Heart right ventricle (tissue), 16 donors: ENCODE data around the gene SIL1. TPM values are rescaled to one million over a fixed set of nuclear protein-coding genes. Genes with fewer than 3 reads are reported as not detected.
A peak's percentile ranks its signal among the peaks of the same experiment; 100 is the strongest.

Experiments used
- ATAC-seq, 8 donors: fragments of 200-7000 bp; cut with Tn5 transposase; one replicate each; pipeline ENCODE4 v1.9.1; 2020; ENCODE audit warnings: mild to moderate bottlenecking in 8 of 8, moderate library complexity in 8 of 8, moderate number of reproducible peaks in 1 of 8
- DNase-seq, 2 donors: peaks; one replicate each; pipeline ENCODE4 v3.0.0-alpha.2; 2020
- H3K27ac ChIP-seq, 10 donors: fragments of 200-600 bp; sonication (generic) in 2 of 10; one replicate each; pipeline versions ENCODE4 v1.5.0 to v1.8.0; 2020 to 2022; ENCODE audit warnings: mild to moderate bottlenecking in 3 of 10
- H3K27me3 ChIP-seq, 7 donors: fragments of 200-600 bp; one replicate each; pipeline ENCODE4 v1.8.0; 2021 to 2022; ENCODE audit warnings: mild to moderate bottlenecking in 2 of 7
- H3K36me3 ChIP-seq, 9 donors: fragments of 200-600 bp; sonication (generic) in 1 of 9; one replicate each; pipeline versions ENCODE4 v1.5.0 to v1.8.0; 2020 to 2022; ENCODE audit warnings: mild to moderate bottlenecking in 2 of 9
- H3K4me1 ChIP-seq, 9 donors: fragments of 200-600 bp; sonication (generic) in 1 of 9; one replicate each; pipeline versions ENCODE4 v1.5.0 to v1.8.0; 2020 to 2022; ENCODE audit warnings: mild to moderate bottlenecking in 4 of 9
- H3K4me3 ChIP-seq, 10 donors: fragments of 200-600 bp; sonication (generic) in 2 of 10; one replicate each; pipeline versions ENCODE4 v1.5.0 to v1.8.0; 2020 to 2022; ENCODE audit warnings: mild to moderate bottlenecking in 7 of 10, moderate library complexity in 2 of 10
- H3K9me3 ChIP-seq, 11 donors: fragments of 200-600 bp in 10 of 11; sonication (generic) in 2 of 11; one replicate each; pipeline versions ENCODE4 v1.5.0 to v1.8.0; 2013 to 2022; ENCODE audit warnings: mild to moderate bottlenecking in 2 of 11, control low read depth in 1 of 11, moderate library complexity in 1 of 11
- CTCF ChIP-seq, 9 donors: fragments of 200-600 bp; sonication (generic) in 2 of 9; IDR thresholded peaks; one replicate each; pipeline versions ENCODE4 v1.5.0 to v1.8.0; 2021 to 2022; ENCODE audit warnings: antibody characterized with exemption in 9 of 9, mild to moderate bottlenecking in 5 of 9, moderate library complexity in 1 of 9
- WGBS, 2 donors: extraction: QIAGEN DNeasy Blood & Tissue Kit; methylation state at CpG; one replicate each; pipeline ENCODE4 v1.1.7; 2013; ENCODE audit warnings: inconsistent platforms in 1 of 2; 5-methylcytosine and 5-hydroxymethylcytosine counted together
- intact Hi-C, 10 donors: fragments of 100-400 bp; cut with DNase I; formaldehyde crosslinking; loops; one replicate each; pipeline versions ENCODE4 v1.11.1 to v1.14.2; 2022
- long read RNA-seq, 3 donors: library from polyadenylated mRNA; unstranded; transcript quantifications; one replicate each; pipeline ENCODE4 v2.0.0, GENCODE V29; 2020 to 2021
- polyA plus RNA-seq, 2 donors: library from polyadenylated mRNA; stranded (reverse); fragments of 200-250 nt; gene quantifications; one replicate each; pipeline ENCODE4 v1.2.3, GENCODE V29; 2013
- total RNA-seq, 10 donors: library from RNA; stranded (reverse); fragmentation: NEBNext Ultra II Directional in 3 of 10; extraction: Animal tissue kit (Norgen Biotek cat#: 25700) in 3 of 10; gene quantifications; one replicate each; pipeline versions ENCODE4 v1.2.1 to v1.2.4, GENCODE V29; 2021 to 2023
- donor health status: Arrhythmogenic right ventricular cardiomyopathy.
- donor health status: ischemic (EF 13 %, LVEDD 7.1; RV severe dilation, severe dysfunction).
- donor health status: healthy with polysubstance abuse.
- donor health status: DM: no; HTN: yes; CAD: no.
- donor health status: DM: no; HTN: no; CAD: no.
- donor health status: ischemic (EF 25% LVEDD 6.9; RV normal size, moderate dysfunction).
- donor health status: ischemic (EF 25% LVEDD 5.7; RV mildly dilated, moderate dysfunction).
- donor health status: healthy.
- donor health status: DM: yes; HTN: yes; CAD: no.
- donor health status: Ischemic cardiomyopathy.
- donor health status: ischemic (EF 35%, LVEDD 5.7; RV mildly dilated, moderate dysfunction).
- donor health status: nonischemic (EF 11% LVEDD 7.7; RV severe dilation, severe dysfunction).
- donor health status: DM: yes; HTN: yes; CAD: no.
- donor health status: PGD.
- donor health status: ischemic (EF 29% LVEDD 5.4; RV normal size, mild dysfunction).
- donor health status: nonischemic (EF 23%, LVEDD 6.1; RV moderate dilation, normal function).

SIL1 gene
- 10 to 100 TPM; 26.7 to 68.1 (median 43.4) TPM for total RNA-seq
- polyA plus RNA-seq: 10 to 100 TPM; 74.3 to 94.7 TPM
- long read RNA-seq, donor 1, transcript SIL1-202 (10 exons, 1,923 nt): major isoform, 67 of 96 reads
- long read RNA-seq, donor 1, partial matches to known transcripts: 14 of 96 reads
- long read RNA-seq, donor 1, other reads (novel, unspliced or antisense): 13 of 96 reads
- long read RNA-seq, donor 2, transcript SIL1-202 (10 exons, 1,923 nt): major isoform, 74 of 106 reads
- long read RNA-seq, donor 2, partial matches to known transcripts: 8 of 106 reads
- long read RNA-seq, donor 2, other reads (novel, unspliced or antisense): 22 of 106 reads
- long read RNA-seq, donor 3, transcript SIL1-202 (10 exons, 1,923 nt): major isoform, 185 of 253 reads
- long read RNA-seq, donor 3, transcript SIL1-201 (11 exons, 1,895 nt): minor isoform, 15 of 253 reads
- long read RNA-seq, donor 3, partial matches to known transcripts: 12 of 253 reads
- long read RNA-seq, donor 3, other reads (novel, unspliced or antisense): 41 of 253 reads

- DNase-seq: peak; percentile 96 to 99
- TF ChIP-seq CTCF (IDR thresholded peaks at IDR 0.05): peak in 2 of 9 donors; percentile 10 to 18
- Histone ChIP-seq H3K9me3 (no peaks in the 10 kb centered on the region), H3K36me3 (peaks cover 0 to 6% (median 0%) of the 10 kb centered on the region in 9 donors), H3K27me3 (no peaks in the 10 kb centered on the region), H3K4me3 (peak within 1 kb of the TSS; percentile 51 to 90 (median 80)), H3K27ac (peak within 1 kb of the TSS; percentile 42 to 98 (median 95)), H3K4me1 (peaks cover 0 to 34% (median 9%) of the 10 kb centered on the region in 9 donors)
- 1% methylated on average over 52 to 61 of the region's 61 CpGs for WGBS, 2 donors
- ATAC-seq: peak; percentile 99
- intact Hi-C loops: loop anchor here in 2 of 10 donors (5.0 kb wide), 2 partner anchors 56 to 376 kb away; no protein-coding TSS in a partner anchor
Observed at GRCh38 chr5:139197710-139198669, at the start of gene SIL1. TSS of gene SIL1 (minus strand) at chr5:139198368. CDS start at chr5:139127843, 70,525 bp downstream.

GRCh38 chr5:139246394-139246793 lies 48.2 kb upstream of the SIL1 start:
- no peak for TF ChIP-seq CTCF (IDR thresholded peaks at IDR 0.05)
- DNase-seq (no peak), ATAC-seq (peak in 2 of 8 donors; percentile 35 to 37)
- 51% methylated on average over 4 of the region's 4 CpGs for WGBS, 2 donors
- Histone ChIP-seq H3K27me3 (no peaks in the 10 kb centered on the region), H3K27ac (peak overlapping the region in 1 of 10 donors; percentile 36), H3K4me1 (peaks cover 0 to 20% (median 0%) of the 10 kb centered on the region in 9 donors), H3K9me3 (no peaks in the 10 kb centered on the region), H3K36me3 (no peaks in the 10 kb centered on the region), H3K4me3 (no peak overlapping the region)
- intact Hi-C loops: no loop called here

- no peak for DNase-seq
- no peaks in the 10 kb centered on the region for H3K9me3 ChIP-seq
- H3K27ac ChIP-seq: peak overlapping the region in 1 of 10 donors; percentile 36
- H3K4me1 ChIP-seq: peaks cover 0 to 14% (median 0%) of the 10 kb centered on the region in 9 donors
- intact Hi-C loops: no loop called here
- ATAC-seq: no peak
- no peaks in the 10 kb centered on the region for H3K27me3 ChIP-seq
- H3K4me3 ChIP-seq: no peak overlapping the region
- no peaks in the 10 kb centered on the region for H3K36me3 ChIP-seq
- no peak for TF ChIP-seq CTCF (IDR thresholded peaks at IDR 0.05)
Observed at GRCh38 chr5:139245637-139246339, 47.6 kb upstream of the SIL1 start.
